GM18951 (cell line): Measurements from ENCODE around the gene CGN.

Experiments used
- POLR2A ChIP-seq: IDR thresholded peaks from 4 replicates; pipeline ENCODE4 v1.6.1; 2011; ENCODE audit warnings: mild to moderate bottlenecking; ENCODE audit not compliant: insufficient read length, insufficient read depth; ENCODE audit errors: extremely low read depth
- in situ Hi-C: fragments of 300-500 bp; cut with MboI; formaldehyde crosslinking; loops from one replicate; pipeline ENCODE4 v1.12.0; 2022; ENCODE audit warnings: low sequenced_read_pairs, mixed read lengths, inconsistent platforms; ENCODE audit not compliant: unreplicated experiment

Gene CGN

GRCh38 chr1:151486557-151486956 lies 24.6 kb upstream of the CGN start:
- in situ Hi-C loops, result no loop called here
- no peak for TF ChIP-seq POLR2A

- in situ Hi-C loops, result no loop called here
- no peak for TF ChIP-seq POLR2A
Observed at GRCh38 chr1:151491641-151492040, 19.5 kb upstream of the CGN start.

- no peak for TF ChIP-seq POLR2A
- in situ Hi-C loops, result no loop called here
Observed at GRCh38 chr1:151492120-151492519, 19.1 kb upstream of the CGN start.

GRCh38 chr1:151493042-151493441 lies 18.1 kb upstream of the CGN start:
- in situ Hi-C loops, result no loop called here
- no peak for TF ChIP-seq POLR2A

GRCh38 chr1:151494741-151495281 lies 16.4 kb upstream of the CGN start:
- in situ Hi-C loops, result no loop called here
- no peak for TF ChIP-seq POLR2A

- in situ Hi-C loops, result no loop called here
Observed at GRCh38 chr1:151495316-151495715, 15.9 kb upstream of the CGN start.

GRCh38 chr1:151499365-151499764 lies 11.8 kb upstream of the CGN start:
- in situ Hi-C loops, result no loop called here
- TF ChIP-seq POLR2A, result no peak

More at GRCh38 chr1:151495316-151495715, 15.9 kb upstream of the CGN start:
- no peak for TF ChIP-seq POLR2A

GRCh38 chr1:151499930-151500329 lies 11.3 kb upstream of the CGN start:
- TF ChIP-seq POLR2A, result no peak
- in situ Hi-C loops, result no loop called here

- in situ Hi-C loops, result no loop called here
- TF ChIP-seq POLR2A, result no peak
Observed at GRCh38 chr1:151501474-151501873, 9.7 kb upstream of the CGN start.

- TF ChIP-seq POLR2A, result no peak
- in situ Hi-C loops, result no loop called here
Observed at GRCh38 chr1:151502035-151502700, 9.0 kb upstream of the CGN start.

GRCh38 chr1:151502859-151503780 lies 8.1 kb upstream of the CGN start:
- in situ Hi-C loops, result no loop called here
- no peak for TF ChIP-seq POLR2A

- in situ Hi-C loops, result no loop called here
- no peak for TF ChIP-seq POLR2A
Observed at GRCh38 chr1:151504252-151504651, 6.9 kb upstream of the CGN start.

- TF ChIP-seq POLR2A, result no peak
- in situ Hi-C loops, result no loop called here
Observed at GRCh38 chr1:151504759-151505158, 6.4 kb upstream of the CGN start.
